Measurements from ENCODE around the gene SLC6A11.

The SLC6A11 gene

DNA sequence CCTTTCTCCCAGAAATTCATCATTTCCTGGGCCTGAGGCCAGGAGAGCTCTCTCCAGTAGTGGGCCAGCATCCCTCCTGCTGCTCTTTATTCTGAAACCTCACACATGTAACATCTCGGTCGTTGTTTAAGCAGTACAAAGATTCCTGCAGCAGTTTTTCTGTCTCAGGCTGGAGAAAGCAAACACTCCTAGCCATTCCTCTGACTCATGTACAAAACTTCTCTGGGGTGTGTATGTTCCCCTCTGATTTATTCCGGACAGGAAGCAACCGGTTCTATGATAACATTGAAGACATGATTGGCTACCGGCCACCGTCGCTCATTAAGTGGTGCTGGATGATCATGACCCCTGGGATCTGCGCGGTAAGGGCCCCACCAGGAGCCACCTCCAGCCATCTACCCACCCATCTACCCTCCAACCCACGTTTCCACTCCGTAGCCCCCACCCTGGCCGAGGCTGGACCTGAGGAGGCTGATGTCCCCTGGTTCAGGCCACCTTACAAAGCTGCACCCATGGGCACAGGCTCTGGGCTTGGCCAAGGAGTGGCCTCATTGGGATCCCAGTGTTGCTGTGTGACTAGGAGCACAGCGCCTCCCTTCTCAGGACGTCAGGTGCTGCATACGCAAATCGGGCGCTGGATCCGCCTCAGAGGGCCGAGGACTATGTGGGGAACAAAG, 117.9 kb downstream of the SLC6A11 start:
- no peak for DNase-seq

DNA sequence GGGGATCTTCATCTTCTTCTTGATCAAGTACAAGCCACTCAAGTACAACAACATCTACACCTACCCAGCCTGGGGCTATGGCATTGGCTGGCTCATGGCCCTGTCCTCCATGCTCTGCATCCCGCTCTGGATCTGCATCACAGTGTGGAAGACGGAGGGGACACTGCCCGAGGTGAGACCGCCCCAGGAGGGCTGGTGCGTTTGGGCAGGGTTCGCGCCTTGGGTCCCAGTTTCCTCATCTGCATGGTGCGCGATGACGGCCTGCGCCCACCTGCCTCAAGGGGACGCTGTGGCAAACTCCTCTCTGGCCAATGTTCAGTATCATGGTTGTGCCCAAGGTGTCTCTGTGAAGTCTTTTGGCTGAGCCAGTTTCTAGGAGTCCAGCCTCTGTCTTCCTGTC, 119.0 kb downstream of the SLC6A11 start:
- no peak for DNase-seq

DNA sequence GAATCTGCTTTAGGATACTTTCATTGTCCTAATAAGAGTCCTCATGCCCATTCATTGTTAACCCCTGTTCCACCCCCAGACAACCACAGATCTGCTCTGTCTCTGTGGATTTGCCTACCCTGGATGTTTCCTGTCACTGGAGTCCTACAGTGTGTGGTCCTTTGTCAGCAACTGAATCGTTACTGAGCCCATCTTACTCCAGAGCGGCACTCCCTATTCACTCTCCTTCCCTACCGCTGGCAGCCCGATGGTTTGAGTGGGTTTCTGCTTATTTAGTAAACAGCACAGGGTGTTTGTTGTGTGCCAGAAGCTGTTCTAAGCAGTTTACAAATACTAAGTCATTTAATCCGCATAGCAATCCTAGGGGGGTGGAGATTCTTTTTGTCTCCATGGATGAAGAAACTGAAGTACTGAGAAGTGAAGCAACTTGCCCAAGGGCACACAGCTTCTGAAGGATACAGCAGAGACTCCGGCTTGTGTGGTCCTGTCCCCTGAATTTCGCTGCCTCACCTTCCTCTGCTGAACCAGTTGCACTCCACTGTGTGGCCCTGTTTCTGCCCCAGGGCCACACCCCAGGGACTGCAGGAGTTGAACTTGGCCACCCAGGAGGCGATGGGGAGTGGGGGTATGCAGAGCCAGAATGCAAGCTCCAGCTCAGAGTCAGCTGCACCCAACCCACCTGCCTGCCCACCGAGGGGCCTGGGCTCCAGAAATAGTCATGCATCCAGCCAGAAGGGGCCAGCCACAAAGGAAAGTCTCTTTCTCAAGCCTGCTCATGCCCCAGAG, 120.0 kb downstream of the SLC6A11 start:
- DNase-seq, result no peak

DNA sequence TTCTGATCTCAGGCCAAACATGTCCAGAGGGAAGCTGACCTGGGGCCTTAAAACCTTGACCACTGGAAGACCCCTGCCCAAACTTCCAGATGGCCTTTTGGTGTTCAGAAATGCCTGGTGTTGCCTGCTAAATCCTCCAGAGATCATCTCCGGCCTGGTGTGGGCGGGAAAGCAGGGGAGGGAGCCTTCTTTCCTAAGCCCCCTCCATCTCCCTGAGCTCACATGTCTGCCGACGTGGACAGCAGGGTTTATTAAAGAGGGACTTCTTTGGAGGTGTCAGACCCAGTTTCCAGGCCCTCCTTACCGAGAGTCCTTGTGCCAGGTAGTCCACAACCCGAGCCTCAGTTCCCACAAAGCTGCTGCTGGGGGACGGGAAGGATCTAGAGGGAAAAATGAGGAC, 120.7 kb downstream of the SLC6A11 start:
- DNase-seq, result no peak

DNA sequence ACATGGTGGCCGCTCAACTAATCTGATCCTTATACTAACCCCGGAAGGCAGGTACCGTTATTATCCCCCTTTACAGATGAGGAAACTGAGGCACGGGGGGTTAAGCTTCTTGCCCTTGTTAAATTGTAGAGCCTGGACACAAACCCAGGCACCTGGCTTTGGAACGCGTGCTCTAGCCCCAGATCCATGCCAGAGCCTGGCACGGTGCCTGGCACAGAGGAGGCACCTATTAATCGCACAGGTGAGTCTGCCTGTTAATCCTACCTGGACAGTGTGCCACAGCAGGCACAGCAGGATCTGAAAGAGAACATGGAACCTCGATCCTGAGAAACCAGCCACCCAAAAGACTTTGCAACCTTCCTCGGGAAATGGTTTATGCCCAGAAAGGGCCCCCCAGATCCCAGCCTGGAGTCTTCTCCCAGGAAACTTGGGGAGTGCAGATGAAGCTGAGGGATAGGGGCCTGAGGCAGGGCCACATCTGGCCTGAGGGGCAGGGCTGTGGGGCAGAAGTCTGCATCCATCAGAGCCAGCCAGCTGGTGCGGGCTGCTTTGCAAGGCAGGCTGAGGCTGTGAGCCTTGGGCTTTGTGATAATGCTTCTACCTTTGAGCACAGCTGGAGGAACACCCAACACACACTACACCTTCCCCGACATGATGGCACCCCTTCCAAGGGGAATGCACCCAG, 121.3 kb downstream of the SLC6A11 start:
- no peak for DNase-seq

DNA sequence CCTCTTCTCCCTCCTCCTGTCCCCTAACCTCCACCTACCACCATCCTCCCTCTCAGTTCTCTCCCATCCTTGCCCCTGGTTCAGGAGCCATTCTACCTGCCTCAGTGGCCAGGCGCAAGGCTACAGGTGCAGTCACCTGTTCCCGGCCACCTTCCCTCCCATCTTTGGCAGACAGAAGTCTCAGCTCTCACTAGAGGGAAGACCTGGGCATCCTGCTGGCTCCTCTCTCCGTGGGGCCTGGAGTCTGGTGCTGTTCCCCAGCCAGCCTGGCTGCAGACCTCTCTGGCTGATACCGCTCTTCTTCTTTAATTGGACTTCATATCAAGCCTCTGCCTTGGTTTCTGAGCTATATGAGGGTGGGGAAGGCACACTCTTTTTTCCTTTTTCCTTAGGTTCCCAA, 123.5 kb downstream of the SLC6A11 start:
- no peak for DNase-seq

DNA sequence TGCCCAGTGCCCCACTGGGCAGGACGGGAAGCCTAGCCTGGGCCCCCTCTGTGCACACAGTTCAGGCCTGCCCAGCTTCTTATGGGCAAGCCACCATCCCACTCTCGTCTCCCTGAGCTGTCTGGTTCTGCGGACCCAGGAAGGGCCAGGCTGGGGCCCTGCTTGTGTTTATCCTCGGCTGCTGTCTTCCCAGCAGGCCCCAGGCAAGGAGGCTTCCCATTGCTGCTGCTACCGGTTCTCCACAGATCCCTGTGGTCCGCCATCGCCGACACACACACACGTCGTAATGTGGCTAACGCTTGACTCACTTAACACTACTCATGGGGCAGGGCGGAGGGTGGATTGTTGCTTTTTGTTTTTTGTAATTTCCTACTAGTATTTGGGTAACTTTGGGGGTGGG, 124.1 kb downstream of the SLC6A11 start:
- DNase-seq, result no peak

DNA sequence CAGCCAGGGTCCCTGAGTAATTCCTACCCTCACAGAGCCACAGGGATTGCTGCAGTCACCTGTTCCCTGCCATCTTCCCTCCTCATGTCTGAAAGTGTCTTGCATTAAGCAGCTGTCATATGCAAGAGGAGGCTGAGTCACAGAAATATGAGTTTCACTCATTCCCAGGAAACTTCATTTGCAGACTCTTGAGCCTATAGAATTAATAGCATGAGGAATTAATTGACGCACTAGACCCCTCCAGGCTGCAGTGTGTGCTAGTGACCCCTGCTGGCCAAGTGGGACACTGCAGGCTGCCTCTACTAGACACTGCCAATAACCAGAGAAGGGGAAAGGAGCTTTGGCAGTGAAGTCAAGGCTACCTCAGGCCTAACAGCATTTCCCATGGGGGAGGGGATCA, 125.9 kb downstream of the SLC6A11 start:
- DNase-seq, result no peak

DNA sequence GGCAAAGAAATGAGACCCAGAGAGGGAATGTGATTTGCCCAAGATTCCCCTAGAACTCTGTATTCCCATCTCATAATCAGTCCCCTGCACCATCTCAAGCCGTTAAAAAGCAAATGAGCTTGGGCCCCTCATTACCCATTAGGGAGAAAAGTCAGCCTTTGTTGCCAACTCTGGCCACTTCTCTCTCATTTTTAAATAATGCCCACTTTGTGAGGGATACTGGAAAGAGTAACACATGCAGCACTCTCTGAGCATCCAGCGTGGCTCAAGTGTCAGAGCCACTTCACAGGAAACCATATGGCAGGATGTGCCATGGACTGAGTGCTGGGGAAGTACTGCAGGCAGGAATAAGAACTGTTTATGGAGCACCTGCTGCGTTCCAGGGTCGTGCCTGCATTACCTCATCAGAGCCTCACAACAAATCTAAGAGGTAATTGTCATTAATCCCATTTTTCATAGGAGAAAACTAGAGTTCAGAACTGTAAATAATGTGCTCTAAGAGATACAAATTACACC, 126.7 kb downstream of the SLC6A11 start:
- no peak for DNase-seq

DNA sequence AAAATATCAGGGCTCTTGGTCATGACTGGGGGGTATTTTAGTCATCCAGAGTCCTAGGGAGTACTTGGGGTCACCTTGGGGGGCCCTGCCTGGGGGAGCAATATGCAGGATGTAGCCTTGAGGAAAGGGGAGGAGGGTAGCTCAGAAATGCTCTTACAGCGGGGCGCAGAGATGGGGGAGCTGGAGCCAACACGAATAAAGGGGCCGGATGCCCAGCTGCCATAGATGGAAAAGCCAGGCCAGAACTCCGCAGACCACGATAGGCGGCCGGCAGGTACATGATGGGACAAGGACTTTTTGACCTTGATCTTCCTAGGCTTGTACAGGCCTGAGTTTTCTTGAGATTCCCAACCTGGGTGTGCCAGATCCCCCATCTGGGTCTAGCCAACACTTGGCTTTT, 128.8 kb downstream of the SLC6A11 start:
- DNase-seq, result no peak

DNA sequence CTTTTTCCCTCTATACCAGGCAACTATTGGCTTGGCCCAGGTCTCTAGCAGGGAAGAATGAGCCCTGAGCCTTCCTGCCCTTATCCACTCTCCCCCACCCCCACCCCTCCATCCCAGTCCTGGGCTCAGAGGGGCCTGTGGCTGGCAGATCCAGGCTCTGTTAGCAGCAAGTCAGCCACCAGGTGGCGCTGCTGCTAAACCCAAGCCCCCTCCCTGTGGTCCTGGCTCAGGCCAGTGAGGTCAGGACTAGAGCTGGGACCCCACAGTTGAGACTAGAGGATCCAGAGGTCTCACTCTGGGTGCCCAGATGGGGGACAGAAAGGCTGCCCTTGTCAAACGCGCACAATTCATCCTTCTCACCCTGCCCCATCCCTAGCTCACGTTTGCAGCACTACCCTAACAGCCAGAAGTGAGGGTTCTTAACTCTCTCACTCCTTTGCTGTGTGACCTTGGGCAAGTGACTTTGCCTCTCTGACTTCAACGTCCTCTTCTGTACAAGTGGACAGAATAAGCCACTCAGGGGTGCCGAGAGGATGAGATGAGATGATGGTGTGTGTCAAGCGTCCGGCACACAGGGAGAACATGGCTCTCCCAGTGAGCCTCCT, 129.8 kb downstream of the SLC6A11 start:
- DNase-seq, result no peak

DNA sequence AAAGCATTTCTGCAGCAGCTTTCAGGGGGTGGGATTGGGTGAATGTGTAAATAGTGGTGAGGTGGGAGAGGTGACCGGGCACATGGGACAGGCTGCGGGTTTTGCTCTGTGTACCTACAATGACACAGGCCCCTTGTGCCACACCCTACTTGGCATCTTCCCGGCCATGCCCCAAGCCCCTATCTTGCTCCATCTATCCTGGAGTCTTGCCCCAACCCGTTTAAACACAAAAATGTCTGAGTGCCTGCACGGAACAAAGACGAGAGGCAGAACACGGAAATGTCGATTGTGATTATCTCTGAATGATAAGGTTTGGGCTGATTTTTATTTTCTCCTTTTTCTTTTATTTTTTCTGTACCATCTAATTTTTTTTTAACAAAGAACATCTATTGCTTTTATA, 130.5 kb downstream of the SLC6A11 start:
- DNase-seq, result no peak

DNA sequence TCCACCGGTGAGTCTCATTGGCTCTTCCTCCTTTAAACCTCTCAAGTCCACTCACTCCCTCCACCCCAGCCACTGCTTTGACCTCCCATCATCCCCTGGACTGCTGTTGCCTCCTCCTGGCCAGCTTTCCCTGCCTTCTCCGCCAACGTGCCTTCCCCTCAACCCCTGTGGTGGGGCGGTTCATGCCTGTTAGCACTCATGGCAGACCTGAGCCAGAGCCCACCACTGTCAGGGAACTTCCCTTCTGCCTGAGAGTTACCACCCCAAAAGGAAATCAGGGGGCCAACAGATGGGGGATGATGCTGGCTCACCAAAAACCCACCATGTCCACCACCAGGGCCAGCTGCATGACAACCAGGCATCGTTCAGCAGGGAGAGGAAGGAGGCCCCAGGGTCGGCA, 132.3 kb downstream of the SLC6A11 start:
- DNase-seq, result no peak

DNA sequence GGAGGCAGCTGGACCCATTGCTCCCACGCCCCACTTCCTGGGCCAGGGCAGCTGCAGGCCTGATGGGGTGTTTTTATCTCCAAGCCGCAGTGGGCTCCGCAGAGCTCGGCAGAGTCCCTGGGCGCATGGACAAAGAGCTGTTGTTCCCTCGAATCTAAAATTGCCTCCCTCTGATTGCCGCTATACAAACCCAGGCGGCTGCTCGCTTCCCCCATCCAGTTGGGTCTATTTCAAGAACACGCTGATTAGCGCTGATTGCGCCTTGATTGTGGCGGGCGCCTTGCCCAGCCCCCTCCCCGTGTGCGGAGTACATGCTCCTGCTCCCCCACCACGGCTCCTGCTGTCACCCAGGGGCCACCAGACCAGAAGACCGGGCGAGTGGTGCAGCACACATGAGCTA, 133.2 kb downstream of the SLC6A11 start:
- no peak for DNase-seq

DNA sequence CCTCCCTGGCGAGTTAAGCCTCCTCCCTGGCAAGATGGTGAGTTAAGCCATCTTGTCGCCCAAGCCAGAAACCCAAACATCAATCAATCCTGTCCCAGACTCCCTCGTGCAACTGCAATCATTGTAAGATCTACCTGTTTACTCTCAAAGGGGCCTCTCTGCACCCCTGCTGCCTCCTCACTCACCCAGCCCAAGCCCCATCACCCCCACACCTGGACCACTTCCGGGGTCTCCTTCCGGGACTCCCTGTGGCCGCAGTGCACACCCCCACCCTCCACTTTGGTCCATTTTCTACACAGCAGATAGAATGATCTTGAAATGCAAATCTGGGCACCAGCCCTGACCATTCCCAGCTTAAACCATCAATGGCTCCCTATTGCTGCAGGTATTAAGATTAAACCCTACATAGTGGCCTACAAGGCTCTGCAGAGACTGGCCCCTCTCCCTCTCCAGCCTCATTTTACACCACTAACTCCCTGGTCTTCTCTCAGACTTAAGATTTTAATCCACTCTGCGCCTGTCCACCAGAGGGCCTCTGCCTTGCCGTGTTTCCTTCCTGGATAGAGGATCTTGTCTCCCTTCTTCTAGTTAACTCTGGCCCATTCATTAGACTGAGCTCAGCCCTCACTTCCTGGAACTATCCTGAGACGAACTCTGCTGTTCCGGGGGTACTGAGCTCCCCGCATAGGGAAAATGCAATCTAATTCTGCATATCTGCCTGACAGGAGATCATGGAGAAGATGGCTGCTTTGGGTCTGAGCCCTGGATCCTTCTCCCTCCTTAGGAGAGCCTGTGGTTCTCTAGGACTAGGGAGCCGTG, 134.7 kb downstream of the SLC6A11 start:
- DNase-seq, result no peak

DNA sequence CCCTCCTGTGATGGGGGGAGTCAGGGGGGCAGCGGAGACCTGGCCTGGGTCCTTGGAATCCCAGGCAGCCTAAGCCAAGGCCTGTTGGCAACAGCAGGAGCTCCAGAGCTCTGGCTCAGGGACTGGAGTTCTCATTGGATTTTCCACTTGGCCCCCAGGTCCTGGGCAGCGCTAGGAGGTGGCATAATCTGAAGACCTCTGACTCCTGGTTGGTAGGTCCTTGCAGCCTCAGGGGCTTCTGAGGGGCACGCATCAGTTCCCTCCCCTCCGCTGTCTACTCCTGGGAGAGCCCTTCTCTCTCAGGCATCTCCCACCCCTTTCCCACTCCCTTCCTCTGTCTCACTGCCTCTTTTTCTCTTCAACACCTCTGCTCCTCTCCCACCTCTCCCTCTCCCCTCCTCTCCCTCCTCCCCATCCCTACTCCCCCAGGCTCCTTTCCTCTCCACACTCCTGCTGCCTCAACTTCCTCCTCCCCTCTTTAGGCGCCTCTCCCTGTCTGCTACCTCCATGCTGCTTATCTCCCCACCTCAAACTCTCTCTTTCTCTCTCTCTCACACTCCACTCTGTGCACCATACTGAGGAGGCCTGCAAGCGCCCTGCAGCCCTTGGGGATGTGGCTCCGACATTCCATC, 135.4 kb downstream of the SLC6A11 start:
- DNase-seq, result no peak

DNA sequence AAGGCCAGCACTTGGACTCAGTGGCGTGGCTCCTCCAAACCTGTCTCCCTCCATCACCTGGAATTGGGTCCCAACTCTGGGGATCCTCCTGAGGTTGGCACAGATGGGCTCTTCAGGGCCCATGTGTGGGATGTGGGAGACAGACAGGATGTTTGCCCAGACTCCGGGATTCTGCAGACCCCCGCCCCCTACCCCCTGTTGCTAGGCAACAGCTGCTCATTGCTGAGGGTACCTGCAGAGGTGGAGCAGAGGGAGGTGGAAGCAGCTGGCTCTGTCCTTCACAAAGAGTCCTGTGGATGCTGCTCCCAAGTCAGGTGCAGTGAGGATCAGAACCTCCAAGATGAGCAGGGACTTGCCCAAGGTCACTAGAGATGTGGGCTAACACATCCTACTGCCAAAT, 136.5 kb downstream of the SLC6A11 start:
- DNase-seq, result no peak

DNA sequence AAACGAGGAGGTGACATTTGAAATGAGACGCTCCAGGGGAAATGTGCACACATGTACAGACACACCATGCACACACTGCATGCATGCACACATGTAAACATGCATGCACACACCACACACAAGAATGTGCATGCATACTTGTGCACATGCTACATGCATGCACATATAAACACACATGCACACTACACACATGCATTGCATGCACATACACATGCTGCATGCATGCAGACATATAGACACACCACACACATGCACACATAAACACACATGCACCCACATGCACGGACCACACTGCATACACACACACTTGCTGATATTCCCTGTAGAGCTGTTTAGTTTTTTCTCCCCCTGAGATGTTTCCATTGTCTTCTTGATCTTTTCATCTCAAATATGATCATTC, 138.7 kb downstream of the SLC6A11 start:
- DNase-seq, result no peak

DNA sequence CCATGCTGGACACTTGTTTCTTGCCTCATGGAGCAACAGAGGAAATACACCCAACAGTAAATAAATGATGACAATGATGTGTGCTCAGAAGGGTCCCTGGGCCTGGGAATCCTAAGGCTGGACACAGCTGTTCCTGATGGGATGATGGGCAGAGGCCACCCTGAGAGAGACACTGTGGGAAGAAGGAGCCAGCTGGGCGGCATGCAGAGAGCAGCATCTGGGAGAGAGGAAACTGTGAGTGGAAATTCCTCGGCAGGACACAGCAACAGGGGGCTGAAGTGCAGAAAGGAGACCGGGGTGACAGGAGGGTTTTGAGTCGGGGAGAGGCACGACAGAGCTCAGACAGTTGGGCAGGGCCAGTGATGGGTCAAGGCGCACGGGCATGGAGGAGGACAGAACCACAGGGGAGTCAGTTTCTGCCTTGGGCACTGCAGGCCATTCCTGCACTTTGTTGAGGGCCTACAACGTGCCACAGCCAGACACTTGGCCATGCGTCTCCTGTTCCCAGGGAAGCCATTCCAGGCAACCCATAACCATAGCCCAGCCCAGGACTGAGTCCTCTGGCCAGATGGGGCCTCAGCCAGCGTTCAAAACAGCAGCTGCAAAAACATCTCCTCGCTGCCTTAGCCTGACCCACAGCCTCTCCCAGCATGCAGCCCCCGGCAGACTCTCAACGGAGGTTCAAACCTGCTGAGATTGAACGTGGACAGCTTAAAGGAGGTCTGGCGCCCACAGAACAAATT, 139.9 kb downstream of the SLC6A11 start:
- no peak for DNase-seq

DNA sequence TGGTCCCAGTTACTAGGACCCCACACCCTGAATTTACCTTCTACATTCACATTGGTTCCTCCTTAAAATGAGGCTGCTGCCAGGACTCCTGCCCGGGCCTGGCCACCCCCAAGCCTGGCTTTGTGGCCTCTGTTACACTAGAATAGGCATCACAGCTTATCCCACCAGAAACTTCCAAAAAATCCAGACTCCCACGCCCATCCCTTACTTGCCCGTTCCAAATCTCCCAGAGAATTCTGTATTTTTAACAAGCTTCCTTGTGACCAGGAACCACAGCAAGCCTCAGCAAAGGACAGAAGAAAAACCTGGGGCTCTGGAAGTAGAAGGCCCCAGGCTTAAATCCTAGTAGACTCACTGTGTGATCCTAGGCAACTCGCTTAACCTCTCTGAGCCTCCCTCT, 140.5 kb downstream of the SLC6A11 start:
- DNase-seq, result no peak

DNA sequence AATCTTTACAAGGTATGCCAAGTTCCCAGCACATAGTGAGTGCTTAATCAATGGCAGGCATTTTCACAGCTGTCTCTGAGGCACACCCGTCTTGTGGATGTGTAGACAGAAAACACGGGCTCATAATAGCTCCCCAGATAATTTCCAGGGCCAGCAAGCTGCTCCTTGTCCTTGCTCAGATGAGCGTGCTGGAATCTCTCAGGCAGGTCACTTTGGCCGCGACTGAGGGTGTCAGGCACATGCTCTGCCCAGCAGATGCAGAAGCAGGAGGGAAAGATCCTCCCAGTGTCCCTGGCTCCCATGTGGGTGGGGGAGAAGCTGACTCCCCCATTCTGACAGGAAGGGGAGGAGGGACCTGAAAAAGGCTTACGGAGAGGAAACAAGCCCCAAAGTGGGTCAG, 141.0 kb downstream of the SLC6A11 start:
- DNase-seq, result no peak

All from SIG-M5 (cell line).